Prostate gland (tissue), 2 donors: ENCODE measurements around the gene TLDC2. TPM values are rescaled to one million over a fixed set of nuclear protein-coding genes. Genes with fewer than 3 reads are reported as not detected.
"Not testable (repeated sequence)": the region's sequence is repeated elsewhere in the genome, so short reads cannot be mapped to it uniquely, and the experiment has no call there.

Experiments used
- DNase-seq: peaks from one replicate; pipeline ENCODE4 v3.0.0-alpha.2; 2019; ENCODE audit warnings: low spot score
- H3K27ac ChIP-seq, 2 donors: fragments of 200-600 bp; sonication (generic); 2 replicates each; pipeline ENCODE4 v1.5.1; 2017 to 2019
- H3K27me3 ChIP-seq: fragments of 200-600 bp; sonication (generic); replicated peaks from 2 replicates; pipeline ENCODE4 v1.5.1; 2019; ENCODE audit not compliant: insufficient read depth
- H3K36me3 ChIP-seq, 2 donors: fragments of 200-600 bp; sonication (generic); 1 replicate in 1 of 2; 2 replicates in 1 of 2; pipeline versions ENCODE4 v1.5.1 to v1.8.1; 2017 to 2019
- H3K4me1 ChIP-seq: fragments of 200-600 bp; sonication (generic); replicated peaks from 2 replicates; pipeline ENCODE4 v1.5.1; 2019
- H3K4me3 ChIP-seq, 2 donors: fragments of 200-600 bp; sonication (generic); 2 replicates each; pipeline ENCODE4 v1.5.1; 2017 to 2019
- H3K9me3 ChIP-seq: fragments of 200-600 bp; sonication (generic); 2 replicates; pipeline ENCODE4 v1.5.1; 2017
- POLR2A ChIP-seq: fragments of 450-650 bp; IDR thresholded peaks from one replicate; pipeline ENCODE4 v1.6.1; 2016; ENCODE audit warnings: antibody characterized with exemption, mild to moderate bottlenecking
- POLR2AphosphoS5 ChIP-seq: sonication (generic); formaldehyde crosslinking; IDR thresholded peaks from one replicate; pipeline ENCODE4 v1.6.1; 2017; ENCODE audit warnings: antibody characterized with exemption
- WGBS: methylation state at CpG from one replicate; pipeline ENCODE4 v1.1.5; 2018; 5-methylcytosine and 5-hydroxymethylcytosine counted together
- intact Hi-C: fragments of 100-400 bp; cut with DNase I; formaldehyde crosslinking; loops from one replicate; pipeline ENCODE4 v1.14.2; 2022
- total RNA-seq, 2 donors: library from RNA; depleted of rRNA; stranded (reverse); fragments of >200 nt; gene quantifications; one replicate each; pipeline ENCODE4 v1.1.0, GENCODE V29; 2016
- TF ChIP-seq, protein P1 (sequence below), 4 experiments: fragments of 200-600 bp in 2 of 4; fragments of 450-650 bp in 2 of 4; sonication (generic) in 2 of 4; IDR thresholded peaks; 1 replicate in 3 of 4; 2 replicates in 1 of 4; pipeline ENCODE4 v1.5.1; 2016 to 2019; ENCODE audit warnings: antibody characterized with exemption in 4 of 4, mild to moderate bottlenecking in 2 of 4, moderate library complexity in 2 of 4

The TLDC2 gene
- total RNA-seq, 2 donors from 2014 or later: 0.14 to 1.3 TPM

DNA sequence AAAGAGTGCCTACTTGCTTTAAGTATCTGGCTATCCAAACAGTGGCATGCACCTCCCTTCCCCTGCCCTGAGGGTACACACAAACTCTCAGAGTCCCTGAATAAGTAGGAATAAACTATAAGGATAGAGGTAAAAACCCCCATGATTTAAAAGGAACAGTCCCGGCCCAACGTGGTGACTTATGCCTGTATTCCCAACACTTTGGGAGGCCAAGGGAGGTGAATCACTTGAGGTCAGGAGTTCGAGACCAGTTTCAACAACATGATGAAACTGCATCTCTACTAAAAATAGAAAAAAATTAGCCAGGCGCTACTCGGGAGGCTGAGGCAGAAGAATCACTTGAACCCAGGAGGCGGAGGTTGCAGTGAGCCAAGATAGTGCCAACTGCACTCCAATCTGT lies 53.4 kb downstream of the TLDC2 start:
- 85% methylated on average over 6 of the region's 6 CpGs for WGBS
- H3K27ac ChIP-seq: no peak overlapping the region
- intact Hi-C loops: no loop called here
- DNase-seq: no peak
- no peak overlapping the region for H3K4me3 ChIP-seq
- no peaks in the 10 kb centered on the region for H3K9me3 ChIP-seq
- H3K36me3 ChIP-seq: no peaks in the 10 kb centered on the region
- H3K4me1 ChIP-seq: no peaks in the 10 kb centered on the region
- TF ChIP-seq POLR2AphosphoS5: no peak
- no peak for TF ChIP-seq POLR2A
- TF ChIP-seq, protein P1, sequence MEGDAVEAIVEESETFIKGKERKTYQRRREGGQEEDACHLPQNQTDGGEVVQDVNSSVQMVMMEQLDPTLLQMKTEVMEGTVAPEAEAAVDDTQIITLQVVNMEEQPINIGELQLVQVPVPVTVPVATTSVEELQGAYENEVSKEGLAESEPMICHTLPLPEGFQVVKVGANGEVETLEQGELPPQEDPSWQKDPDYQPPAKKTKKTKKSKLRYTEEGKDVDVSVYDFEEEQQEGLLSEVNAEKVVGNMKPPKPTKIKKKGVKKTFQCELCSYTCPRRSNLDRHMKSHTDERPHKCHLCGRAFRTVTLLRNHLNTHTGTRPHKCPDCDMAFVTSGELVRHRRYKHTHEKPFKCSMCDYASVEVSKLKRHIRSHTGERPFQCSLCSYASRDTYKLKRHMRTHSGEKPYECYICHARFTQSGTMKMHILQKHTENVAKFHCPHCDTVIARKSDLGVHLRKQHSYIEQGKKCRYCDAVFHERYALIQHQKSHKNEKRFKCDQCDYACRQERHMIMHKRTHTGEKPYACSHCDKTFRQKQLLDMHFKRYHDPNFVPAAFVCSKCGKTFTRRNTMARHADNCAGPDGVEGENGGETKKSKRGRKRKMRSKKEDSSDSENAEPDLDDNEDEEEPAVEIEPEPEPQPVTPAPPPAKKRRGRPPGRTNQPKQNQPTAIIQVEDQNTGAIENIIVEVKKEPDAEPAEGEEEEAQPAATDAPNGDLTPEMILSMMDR (IDR thresholded peaks at IDR 0.05): no peak
- H3K27me3 ChIP-seq: no peaks in the 10 kb centered on the region

DNA sequence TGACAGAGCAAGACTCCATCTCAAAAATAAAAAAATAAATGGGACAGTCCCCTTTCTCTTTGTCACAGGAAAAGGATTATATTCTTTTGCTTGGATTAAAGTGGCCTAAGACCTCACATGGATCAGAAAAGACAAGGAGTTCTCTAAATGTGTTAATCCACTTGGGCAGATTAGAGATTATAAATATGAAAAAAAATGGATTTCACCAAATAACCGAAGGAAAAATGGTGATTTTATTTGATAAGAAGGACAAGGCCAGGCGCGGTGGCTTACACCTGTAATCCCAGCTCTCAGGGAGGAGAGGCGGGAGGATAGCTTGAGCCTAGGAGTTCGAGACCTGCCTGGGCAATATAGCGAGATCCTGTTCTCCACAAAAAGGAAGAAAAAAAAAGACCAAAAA lies 53.8 kb downstream of the TLDC2 start:
- intact Hi-C loops: no loop called here
- no peak for TF ChIP-seq POLR2A
- no peak for TF ChIP-seq POLR2AphosphoS5
- TF ChIP-seq, protein P1 (IDR thresholded peaks at IDR 0.05): no peak
- over 99% methylated on average over 6 of the region's 6 CpGs for WGBS
- no peak for DNase-seq
- Histone ChIP-seq H3K36me3 (no peaks in the 10 kb centered on the region), H3K27ac (no peak overlapping the region), H3K27me3 (no peaks in the 10 kb centered on the region), H3K4me3 (no peak overlapping the region), H3K9me3 (no peaks in the 10 kb centered on the region), H3K4me1 (no peaks in the 10 kb centered on the region)

DNA sequence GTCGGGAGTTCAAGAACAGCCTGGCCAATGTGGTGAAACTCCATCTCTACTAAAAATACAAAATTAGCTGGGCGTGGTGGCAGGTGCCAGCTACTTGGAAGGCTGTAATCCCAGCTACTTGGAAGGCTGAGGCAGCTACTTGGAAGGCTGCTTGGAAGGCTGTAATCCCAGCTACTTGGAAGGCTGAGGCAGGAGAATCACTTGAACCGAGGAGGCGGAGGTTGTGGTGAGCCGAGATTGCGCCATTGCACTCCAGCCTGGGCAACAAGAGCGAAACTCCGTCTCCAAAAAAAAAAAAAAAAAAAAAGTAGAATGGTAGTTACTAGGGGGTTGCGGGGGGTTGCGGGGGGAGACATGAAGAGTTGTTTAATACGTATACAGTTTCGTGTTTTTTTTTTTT lies 56.1 kb downstream of the TLDC2 start:
- 94% methylated on average over 12 of the region's 12 CpGs for WGBS
- H3K4me1 ChIP-seq, DNase-seq, H3K36me3 ChIP-seq, H3K27me3 ChIP-seq, H3K9me3 ChIP-seq, H3K27ac ChIP-seq, H3K4me3 ChIP-seq, intact Hi-C loops: not testable (repeated sequence)

DNA sequence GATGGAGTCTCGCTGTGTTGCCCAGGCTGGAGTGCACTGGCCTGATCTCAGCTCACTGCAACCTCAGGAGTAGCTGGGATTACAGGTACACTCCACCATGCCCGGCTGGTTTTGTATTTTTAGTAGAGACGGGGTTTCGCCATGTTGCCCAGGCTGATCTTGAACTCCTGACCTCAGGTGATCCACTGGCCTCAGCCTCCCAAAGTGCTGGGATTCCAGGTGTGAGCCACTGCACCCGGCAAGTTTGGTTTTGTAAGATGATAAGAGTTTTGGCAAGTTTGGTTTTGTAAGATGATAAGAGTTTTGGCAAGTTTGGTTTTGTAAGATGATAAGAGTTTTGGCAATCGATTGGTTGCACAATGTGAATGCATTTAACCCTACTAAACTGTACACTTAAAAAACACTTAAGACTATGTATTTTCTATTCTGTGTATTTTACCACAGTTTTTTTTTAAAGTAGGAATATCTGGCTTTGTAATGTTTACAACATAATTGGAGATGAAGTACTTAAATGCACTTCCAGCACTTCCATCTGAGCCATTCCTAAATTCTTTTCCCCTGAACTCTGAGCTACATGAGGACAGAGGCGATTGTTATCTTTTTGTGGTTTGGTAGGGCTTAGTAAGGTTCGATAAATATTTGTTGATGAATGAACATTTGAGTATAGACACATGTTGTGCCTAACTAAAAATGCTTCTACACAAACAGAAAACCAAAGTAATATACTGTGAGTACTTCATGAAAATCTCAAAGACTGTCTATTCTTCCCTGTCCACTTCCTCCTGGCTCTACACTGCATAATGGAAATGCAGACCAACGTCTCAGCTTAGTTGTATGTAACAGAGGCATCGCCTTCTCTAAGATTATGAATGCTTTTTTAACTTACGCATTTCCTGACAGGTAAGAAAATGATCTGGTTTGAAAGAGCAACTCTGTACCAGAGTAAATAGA lies 56.8 kb downstream of the TLDC2 start:
- no peak for DNase-seq
- intact Hi-C loops: no loop called here
- no peak overlapping the region for H3K27ac ChIP-seq
- no peaks in the 10 kb centered on the region for H3K36me3 ChIP-seq
- no peak overlapping the region for H3K4me3 ChIP-seq
- TF ChIP-seq, protein P1 (IDR thresholded peaks at IDR 0.05): no peak
- TF ChIP-seq POLR2AphosphoS5: no peak
- no peak for TF ChIP-seq POLR2A
- no peaks in the 10 kb centered on the region for H3K9me3 ChIP-seq
- WGBS: 70% methylated on average over 11 of the region's 11 CpGs
- H3K27me3 ChIP-seq: no peaks in the 10 kb centered on the region
- no peaks in the 10 kb centered on the region for H3K4me1 ChIP-seq

DNA sequence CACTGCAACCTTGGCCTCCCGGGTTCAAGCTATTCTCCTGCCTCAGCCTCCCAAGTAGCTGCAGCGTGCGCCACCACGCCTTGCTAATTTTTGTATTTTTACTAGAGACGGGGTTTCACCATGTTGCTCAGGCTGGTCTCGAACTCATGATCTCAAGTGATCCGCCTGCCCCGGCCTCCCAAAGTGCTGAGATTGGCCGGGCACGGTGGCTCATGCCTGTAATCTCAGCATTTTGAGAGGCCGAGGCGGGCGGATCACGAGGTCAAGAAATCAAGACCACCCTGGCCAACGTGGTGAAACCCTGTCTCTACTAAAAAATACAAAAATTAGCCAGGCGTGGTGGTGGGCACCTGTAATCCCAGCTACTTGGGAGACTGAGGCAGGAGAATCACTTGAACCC lies 57.6 kb downstream of the TLDC2 start:
- DNase-seq, H3K4me3 ChIP-seq, intact Hi-C loops, H3K4me1 ChIP-seq, H3K36me3 ChIP-seq, H3K27me3 ChIP-seq, H3K27ac ChIP-seq, H3K9me3 ChIP-seq: not testable (repeated sequence)
- WGBS: 95% methylated on average over 16 of the region's 16 CpGs

DNA sequence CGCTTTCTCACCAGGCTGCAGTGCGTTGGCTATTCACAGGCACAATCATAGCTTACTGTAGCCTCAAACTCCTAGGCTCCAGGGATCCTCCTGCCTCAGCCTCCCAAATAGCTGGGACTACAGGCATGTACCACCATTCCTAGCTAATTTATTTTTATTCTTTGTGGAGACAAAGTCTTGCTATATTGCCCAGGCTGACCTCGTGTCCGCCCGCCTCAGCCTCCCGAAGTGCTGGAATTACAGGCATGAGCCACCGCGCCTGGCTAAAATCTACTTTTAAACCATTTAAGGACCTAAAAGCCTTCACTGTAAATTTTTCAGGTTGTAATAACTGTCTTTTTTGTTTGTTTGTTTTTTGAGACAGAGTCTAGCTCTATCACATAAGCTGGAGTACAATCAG lies 60.4 kb downstream of the TLDC2 start:
- Histone ChIP-seq H3K9me3 (no peaks in the 10 kb centered on the region), H3K36me3 (no peaks in the 10 kb centered on the region), H3K27me3 (no peaks in the 10 kb centered on the region), H3K27ac (no peak overlapping the region), H3K4me3 (no peak overlapping the region), H3K4me1 (no peaks in the 10 kb centered on the region)
- no peak for TF ChIP-seq POLR2A
- TF ChIP-seq, protein P1 (IDR thresholded peaks at IDR 0.05): no peak
- TF ChIP-seq POLR2AphosphoS5: no peak
- WGBS: 76% methylated on average over 8 of the region's 8 CpGs
- no peak for DNase-seq
- intact Hi-C loops: no loop called here

DNA sequence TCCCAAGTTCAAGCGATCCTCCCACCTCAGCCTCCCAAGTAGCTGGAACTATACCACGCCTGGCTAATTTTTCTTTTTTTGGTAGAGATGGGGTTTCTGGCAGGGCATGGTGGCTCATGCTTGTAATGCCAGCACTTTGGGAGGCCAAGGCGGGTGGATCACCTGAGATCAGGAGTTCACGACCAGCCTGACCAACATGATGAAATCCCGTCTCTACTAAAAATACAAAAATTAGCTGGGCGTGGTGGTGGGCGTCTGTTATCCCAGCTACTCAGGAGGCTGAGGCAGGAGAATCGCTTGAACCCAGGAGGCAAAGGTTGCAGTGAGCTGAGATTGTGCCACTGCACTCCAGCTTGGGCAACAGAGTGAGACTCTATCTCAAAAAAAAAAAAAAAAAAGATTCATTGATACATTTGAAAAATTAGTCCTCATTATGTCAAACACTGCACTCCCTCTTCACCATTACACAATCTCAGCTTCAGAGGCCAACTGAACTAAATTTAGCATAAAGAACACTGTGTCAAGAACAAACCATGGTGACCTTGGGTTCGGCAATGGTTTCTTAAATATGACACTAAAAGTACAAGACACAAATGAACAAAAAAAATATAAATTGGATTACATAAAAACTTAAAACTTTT lies 60.9 kb downstream of the TLDC2 start:
- H3K27me3 ChIP-seq, H3K4me1 ChIP-seq, H3K36me3 ChIP-seq, H3K27ac ChIP-seq, intact Hi-C loops, H3K4me3 ChIP-seq, H3K9me3 ChIP-seq, DNase-seq: not testable (repeated sequence)
- 78% methylated on average over 9 of the region's 9 CpGs for WGBS
